NCI-H2107 (cell line): ENCODE results near the gene NRG3.

Source experiments
- DNase-seq: peaks from one replicate; lab custom pipeline; 2025; lab: John Stamatoyannopoulos, UW

The NRG3 gene

GRCh38 chr10:82091413-82091812 is 216.4 kb downstream of the NRG3 start:
- no peak for DNase-seq

GRCh38 chr10:82092111-82092510 is 217.1 kb downstream of the NRG3 start:
- DNase-seq = no peak

DNA sequence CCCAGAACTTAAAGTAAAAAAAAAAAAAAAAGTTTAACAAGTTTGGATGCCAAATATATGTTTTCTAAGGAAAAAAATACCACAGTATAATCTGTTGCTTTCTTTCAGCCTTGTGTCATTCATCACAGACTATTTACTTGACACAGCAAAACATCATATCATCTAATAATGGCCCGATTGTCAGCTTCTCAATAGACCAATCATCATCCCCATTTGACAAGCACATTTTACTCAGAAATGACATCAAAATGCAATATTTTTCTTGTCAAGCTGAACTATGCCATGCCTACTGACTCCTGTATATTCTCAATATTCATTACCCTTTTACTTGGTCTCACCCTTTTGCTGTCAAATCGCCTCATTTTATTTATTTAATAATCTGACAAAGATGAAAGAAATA is 249.7 kb downstream of the NRG3 start:
- no peak for DNase-seq

- DNase-seq = no peak
These were observed 253.5 kb downstream of the NRG3 start for GRCh38 chr10:82128527-82128926.

- no peak for DNase-seq
These were observed 261.1 kb downstream of the NRG3 start for GRCh38 chr10:82136103-82136502.

DNA sequence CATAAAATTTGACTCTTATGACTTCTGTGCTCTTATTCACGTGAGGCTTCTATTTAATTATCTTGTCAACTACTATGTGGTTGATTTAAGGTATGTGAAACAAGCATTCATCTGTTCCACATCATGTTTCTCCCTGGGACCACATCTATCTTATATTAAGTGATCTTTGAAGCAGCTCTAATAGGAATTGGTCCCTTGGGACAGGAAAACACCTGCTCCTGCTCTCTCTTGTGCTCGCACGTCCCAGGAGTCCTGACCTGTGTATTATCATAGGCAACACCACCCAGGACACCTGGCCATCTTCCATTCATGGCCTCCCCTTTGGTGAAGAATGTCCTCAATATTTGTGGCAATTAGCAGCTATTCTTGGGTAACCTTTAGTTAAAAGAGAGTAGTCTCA is 269.2 kb downstream of the NRG3 start:
- no peak for DNase-seq

DNA sequence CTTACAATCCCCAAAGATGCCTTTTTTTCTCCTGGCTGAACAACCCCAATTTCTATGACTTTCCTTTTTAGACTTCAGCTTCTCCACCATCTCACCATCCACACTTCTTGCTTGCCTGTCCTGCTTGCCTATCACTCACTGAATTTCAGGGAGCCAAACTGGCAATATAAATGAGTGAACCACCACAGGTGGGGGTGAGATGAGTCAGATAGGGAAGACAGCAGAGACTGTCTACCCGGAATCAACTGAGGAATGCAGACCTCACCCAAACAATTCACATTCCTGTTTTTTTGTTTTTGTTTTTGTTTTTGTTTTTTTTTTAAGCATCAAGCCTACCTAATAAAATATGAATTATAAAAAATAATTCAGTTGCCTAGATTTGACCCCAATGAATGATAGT is 273.8 kb downstream of the NRG3 start:
- no peak for DNase-seq

DNA sequence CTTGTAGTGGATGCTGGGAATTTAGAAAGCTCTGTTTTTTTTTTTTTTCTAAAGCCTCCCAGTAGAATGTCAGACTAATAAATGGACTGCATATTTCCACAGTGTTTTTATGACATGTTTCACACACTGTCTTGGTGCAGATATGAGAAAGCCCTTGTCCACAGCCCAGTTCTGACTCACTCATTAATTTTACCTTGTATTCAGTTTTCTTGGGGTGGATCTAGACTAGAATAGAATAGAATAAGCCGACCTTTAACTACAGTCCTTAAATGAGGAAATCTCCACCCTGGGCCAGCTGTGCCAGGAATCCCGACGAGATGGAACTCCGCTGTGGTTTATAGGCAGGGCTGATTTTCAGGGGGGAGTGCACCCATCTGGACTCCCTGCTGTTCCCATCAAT is 274.7 kb downstream of the NRG3 start:
- no peak for DNase-seq

GRCh38 chr10:82150123-82150900 is 275.3 kb downstream of the NRG3 start:
- no peak for DNase-seq

DNA sequence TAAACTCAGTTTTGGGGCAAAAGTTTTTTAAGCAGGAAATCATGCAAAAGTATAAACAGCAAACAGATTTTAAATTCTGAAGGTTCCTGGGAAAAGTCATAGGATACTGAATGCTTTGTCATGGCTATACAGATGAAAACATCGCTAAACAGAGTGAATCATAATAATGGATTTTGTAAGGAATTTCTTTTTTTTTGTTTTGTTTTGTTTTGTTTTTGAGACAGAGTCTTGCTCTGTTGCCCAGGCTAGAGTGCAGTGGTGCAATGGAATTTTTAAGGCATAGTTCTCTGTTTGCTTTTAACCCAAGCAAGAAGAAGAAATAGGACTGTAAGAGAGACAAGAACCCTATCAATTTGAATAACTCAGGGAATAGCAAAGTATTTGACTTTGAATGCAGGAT is 285.3 kb downstream of the NRG3 start:
- no peak for DNase-seq

DNA sequence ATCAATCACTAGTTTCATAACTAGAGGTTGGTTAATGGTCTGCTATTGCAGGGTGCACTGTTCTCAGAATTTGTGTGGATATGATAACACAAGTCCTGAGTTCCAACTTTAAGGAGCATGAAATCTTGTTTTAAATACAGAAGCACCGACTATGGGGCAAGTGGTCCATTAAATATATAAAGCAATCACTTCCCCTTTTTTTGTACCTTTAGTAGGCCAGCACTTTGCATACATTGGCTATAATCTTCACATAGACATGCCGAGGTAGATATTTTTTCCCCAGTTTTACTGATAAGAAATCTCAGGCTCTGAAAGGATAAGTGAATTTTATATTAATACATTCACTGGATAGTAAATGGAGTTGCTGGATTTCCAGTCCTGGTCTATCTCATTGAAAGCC is 286.3 kb downstream of the NRG3 start:
- no peak for DNase-seq

- no peak for DNase-seq
These were observed 287.7 kb downstream of the NRG3 start for GRCh38 chr10:82162549-82163195.

- DNase-seq = no peak
These were observed 296.9 kb downstream of the NRG3 start for GRCh38 chr10:82171899-82172298.

- no peak for DNase-seq
These were observed 301.6 kb downstream of the NRG3 start for GRCh38 chr10:82176587-82176986.

DNA sequence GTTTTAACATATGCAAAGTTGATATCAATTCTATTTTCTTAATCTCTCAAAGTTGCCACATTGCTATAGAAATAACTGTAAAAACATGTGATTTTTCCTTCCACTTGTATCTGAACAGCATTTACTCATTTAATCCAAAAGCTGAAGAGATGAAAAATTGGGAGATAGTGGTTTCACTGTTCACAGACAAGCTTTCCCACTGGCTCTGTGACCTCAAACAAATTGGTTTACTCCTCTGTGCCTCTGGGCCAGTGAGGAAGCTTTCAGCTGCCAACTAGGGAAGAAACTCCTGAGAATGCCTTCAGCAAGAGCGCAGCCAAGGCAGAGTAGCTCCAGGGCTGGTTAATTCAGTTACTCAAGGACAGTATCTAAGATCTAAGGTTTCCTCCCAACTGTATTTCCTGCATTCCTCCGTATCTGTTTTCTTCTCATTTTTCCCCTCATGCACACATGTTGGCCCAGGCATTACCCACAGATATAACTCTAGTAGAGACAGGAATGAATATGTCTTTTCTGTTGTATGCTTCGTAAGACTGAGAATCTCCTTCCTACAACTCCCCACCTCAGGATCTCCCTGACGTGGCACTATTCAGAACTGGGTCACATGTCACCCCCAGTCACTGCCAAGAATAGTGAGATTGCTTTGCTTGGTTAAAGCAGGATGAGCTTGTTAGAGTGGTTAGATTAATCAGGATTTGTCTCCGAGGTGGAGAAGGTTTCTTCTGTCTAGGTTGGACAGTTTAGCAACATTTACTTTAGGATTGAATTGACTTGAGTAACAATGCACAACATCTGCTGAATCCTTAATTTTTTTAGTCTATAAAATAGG is 315.7 kb downstream of the NRG3 start:
- no peak for DNase-seq

DNA sequence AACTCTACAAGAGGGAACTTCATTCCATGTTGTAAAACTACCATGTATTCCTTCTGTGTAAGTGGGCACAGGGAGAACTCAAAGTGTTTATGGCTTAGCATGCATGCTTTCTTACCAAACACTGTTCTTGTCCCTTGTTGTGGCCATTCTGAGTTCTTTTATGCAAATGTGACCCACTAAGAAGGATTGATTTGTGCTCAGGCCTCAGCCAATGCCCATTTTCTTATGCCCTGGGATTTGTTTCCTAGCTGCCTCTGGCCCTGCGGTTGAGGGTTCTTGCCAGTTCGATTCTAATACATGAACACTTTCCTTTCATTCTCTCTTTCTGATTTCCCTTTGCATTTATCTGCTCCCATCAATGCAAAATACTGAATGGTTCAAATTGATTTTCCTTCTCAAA is 316.7 kb downstream of the NRG3 start:
- DNase-seq = no peak

- DNase-seq = no peak
These were observed 317.7 kb downstream of the NRG3 start for GRCh38 chr10:82192665-82193064.

DNA sequence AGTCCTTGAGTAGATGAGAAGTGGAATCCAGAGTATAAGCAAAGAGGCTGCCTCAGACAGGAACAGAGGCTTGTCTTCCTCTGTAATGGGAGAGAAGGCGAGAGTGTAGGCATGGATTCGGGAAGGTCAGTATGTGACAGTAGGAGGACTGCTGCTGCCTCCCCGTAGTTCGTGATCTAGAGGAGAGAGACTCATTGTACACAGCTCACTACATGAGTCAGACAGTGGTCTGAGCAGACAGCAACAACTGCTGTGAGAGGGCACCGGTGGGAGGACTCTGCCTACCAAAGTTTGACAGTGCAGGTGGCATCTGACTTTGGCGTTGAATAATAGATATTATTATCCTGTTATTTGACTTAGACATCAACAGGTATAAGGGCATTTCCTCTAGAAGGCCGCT is 319.4 kb downstream of the NRG3 start:
- no peak for DNase-seq

DNA sequence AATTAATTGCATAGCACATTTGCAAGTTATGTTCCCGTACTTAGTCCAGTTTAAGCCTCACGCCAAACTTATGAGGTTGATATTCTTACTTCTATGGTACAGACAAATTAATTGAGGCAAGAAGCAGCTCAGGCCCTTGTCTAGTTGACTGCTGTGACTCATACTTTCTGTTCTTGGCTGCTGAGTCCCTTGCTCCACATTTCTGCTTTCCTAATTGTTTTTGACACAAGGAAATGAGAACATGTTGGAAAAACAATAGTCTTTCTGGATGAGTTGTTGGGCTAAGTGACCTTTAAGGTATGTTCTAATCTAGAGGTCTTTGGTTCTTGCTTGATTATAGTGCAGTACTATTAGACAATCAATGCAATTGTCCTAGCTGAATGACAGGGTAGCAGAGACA is 331.8 kb downstream of the NRG3 start:
- DNase-seq = no peak

DNA sequence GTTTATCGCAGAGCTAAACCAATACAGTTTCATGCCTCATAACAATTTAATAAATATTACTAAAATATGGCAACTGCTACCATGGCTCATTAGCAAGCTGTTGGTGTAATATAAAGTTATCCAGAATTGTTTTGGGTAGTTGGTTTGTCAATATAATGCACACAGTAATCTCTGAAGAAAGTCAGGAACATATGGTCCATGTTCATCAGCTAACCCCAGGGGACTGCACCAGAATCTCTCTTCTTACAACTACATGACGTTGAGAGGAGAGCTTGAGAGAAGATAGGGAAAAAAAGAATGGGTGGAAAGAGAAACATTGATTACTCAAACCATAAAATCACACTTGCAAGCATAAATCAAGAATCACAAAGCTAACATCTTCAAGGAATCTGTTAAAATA is 333.7 kb downstream of the NRG3 start:
- no peak for DNase-seq

DNA sequence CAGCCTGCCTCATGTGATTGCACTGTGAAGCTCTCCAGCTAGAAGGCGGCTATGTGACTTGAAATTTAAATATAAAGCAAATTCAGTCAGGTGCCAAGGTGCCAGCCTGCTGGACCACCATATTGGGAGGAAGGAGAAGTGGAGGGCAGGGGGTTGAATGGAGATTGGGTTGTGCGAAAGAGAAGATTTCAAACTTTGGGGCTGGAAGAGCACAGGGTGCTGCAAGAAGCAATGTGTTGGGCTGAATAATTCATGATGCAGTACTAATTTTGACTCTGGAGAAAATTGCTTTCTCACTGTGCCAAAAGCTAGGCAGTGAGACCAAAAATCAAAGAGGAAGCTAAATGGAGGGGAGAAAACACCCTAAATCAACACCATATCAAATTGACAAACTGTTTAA is 335.3 kb downstream of the NRG3 start:
- no peak for DNase-seq

DNA sequence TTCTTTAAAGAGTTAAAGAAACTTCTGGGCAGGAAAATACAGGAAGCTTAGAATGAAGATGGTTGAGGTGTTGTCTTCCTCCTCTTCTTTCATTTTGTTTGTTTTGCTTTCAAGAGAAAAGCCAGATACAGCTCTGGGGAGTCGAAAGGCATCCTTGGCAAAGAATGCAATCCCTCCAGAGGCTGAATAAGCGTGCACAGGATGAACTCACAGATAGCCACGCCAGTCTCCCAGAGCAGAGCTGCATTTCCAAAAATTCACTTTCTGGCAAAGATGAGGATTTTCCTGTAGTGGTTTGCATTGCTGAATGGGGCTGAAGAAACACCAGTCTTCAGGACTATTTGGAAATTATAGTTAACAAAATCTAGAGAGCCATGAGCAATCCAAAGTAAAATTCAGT is 336.4 kb downstream of the NRG3 start:
- DNase-seq = no peak

DNA sequence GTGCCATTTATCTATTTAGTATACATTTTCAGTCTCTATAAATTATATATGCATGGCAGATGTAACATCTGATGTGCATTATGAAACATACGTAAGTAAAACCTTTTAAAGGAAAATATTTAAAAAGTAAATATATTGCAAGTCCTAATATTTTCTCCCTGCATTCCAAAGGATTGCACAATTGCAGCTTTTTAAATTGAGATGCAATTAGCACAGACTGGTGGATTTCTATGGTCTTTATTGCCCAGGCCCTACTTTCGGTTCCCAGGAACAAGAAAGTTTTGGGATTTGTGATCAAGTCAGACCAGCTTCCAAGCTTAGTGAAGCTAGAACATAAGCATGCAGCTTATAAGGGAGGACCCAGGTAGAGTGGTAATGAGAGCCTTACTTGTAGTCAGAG is 337.8 kb downstream of the NRG3 start:
- no peak for DNase-seq
